HG03159 (cell line): ENCODE measurements around the gene ACAP3.

ENCODE experiments used
- ATAC-seq: cut with Tn5 transposase; IDR thresholded peaks from one replicate; pipeline ENCODE4 v1.9.1; 2021; ENCODE audit warnings: mild to moderate bottlenecking, moderate library complexity; ENCODE audit not compliant: unreplicated experiment

Gene ACAP3

GRCh38 chr1:1286313-1287261 lies 21.1 kb downstream of the ACAP3 start:
- ATAC-seq = no peak

- ATAC-seq = no peak
Measured at GRCh38 chr1:1285611-1286311, 22.0 kb downstream of the ACAP3 start.

GRCh38 chr1:1285102-1285571 lies 22.6 kb downstream of the ACAP3 start:
- no peak for ATAC-seq

GRCh38 chr1:1284221-1285101 lies 23.3 kb downstream of the ACAP3 start:
- ATAC-seq = no peak

- no peak for ATAC-seq
Measured at GRCh38 chr1:1283821-1284220, 23.9 kb downstream of the ACAP3 start.

- ATAC-seq = no peak
Measured at GRCh38 chr1:1282998-1283397, 24.7 kb downstream of the ACAP3 start.

- no peak for ATAC-seq
Measured at GRCh38 chr1:1281533-1282321, 26.0 kb downstream of the ACAP3 start.

- no peak for ATAC-seq
Measured at GRCh38 chr1:1280782-1281481, 26.8 kb downstream of the ACAP3 start.

- ATAC-seq = no peak
Measured at GRCh38 chr1:1279028-1279427, 28.7 kb downstream of the ACAP3 start.

GRCh38 chr1:1278620-1279019 lies 29.1 kb downstream of the ACAP3 start:
- no peak for ATAC-seq

- ATAC-seq = no peak
Measured at GRCh38 chr1:1275836-1276235, 31.9 kb downstream of the ACAP3 start.

GRCh38 chr1:1274931-1275431 lies 32.7 kb downstream of the ACAP3 start:
- ATAC-seq = no peak

GRCh38 chr1:1274299-1274930 lies 33.3 kb downstream of the ACAP3 start:
- no peak for ATAC-seq

- ATAC-seq = peak; percentile 79
Measured at GRCh38 chr1:1273512-1274298, 34.0 kb downstream of the ACAP3 start, which contains the start of gene UBE2J2. Gene UBE2J2, minus strand, starts transcription at chr1:1273854. Its CDS starts 5,862 bp downstream, at chr1:1267992.

- ATAC-seq = peak; percentile 8
Measured at GRCh38 chr1:1273209-1273511, 34.6 kb downstream of the ACAP3 start.

GRCh38 chr1:1272341-1273208 lies 35.2 kb downstream of the ACAP3 start:
- no peak for ATAC-seq

- no peak for ATAC-seq
Measured at GRCh38 chr1:1270813-1271212, 36.9 kb downstream of the ACAP3 start.
